Esophagus muscularis mucosa (tissue), 3 donors: Measurements from ENCODE around the gene PTGES3.

ENCODE experiments used
- POLR2A ChIP-seq: fragments of 450-650 bp; IDR thresholded peaks from one replicate; pipeline ENCODE4 v1.6.1; 2017; ENCODE audit warnings: antibody characterized with exemption, moderate library complexity, mild to moderate bottlenecking, low read depth
- POLR2AphosphoS5 ChIP-seq, 2 donors: sonication (generic); formaldehyde crosslinking; IDR thresholded peaks; one replicate each; pipeline ENCODE4 v1.6.1; 2017; ENCODE audit warnings: antibody characterized with exemption in 2 of 2
- TF ChIP-seq, protein P1 (sequence below), 3 experiments: fragments of 200-600 bp in 2 of 3; fragments of 450-650 bp in 1 of 3; sonication (generic) in 2 of 3; IDR thresholded peaks; one replicate each; pipeline ENCODE4 v1.5.1; 2017 to 2019; ENCODE audit warnings: antibody characterized with exemption in 3 of 3, mild to moderate bottlenecking in 2 of 3, moderate library complexity in 1 of 3

- TF ChIP-seq, protein P1, sequence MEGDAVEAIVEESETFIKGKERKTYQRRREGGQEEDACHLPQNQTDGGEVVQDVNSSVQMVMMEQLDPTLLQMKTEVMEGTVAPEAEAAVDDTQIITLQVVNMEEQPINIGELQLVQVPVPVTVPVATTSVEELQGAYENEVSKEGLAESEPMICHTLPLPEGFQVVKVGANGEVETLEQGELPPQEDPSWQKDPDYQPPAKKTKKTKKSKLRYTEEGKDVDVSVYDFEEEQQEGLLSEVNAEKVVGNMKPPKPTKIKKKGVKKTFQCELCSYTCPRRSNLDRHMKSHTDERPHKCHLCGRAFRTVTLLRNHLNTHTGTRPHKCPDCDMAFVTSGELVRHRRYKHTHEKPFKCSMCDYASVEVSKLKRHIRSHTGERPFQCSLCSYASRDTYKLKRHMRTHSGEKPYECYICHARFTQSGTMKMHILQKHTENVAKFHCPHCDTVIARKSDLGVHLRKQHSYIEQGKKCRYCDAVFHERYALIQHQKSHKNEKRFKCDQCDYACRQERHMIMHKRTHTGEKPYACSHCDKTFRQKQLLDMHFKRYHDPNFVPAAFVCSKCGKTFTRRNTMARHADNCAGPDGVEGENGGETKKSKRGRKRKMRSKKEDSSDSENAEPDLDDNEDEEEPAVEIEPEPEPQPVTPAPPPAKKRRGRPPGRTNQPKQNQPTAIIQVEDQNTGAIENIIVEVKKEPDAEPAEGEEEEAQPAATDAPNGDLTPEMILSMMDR (IDR thresholded peaks at IDR 0.05): no peak
- TF ChIP-seq POLR2A (no peak), POLR2AphosphoS5 (IDR thresholded peaks at IDR 0.05) (no peak)
These were observed 29.1 kb upstream of the PTGES3 start for GRCh38 chr12:56716933-56717880.
